ENCODE results near the gene TMPRSS6. TPM values are rescaled to one million over a fixed set of nuclear protein-coding genes. Genes with fewer than 3 reads are reported as not detected.

The TMPRSS6 gene
- total RNA-seq, 1 experiment from 2014 or later, result 0.39 TPM

DNA sequence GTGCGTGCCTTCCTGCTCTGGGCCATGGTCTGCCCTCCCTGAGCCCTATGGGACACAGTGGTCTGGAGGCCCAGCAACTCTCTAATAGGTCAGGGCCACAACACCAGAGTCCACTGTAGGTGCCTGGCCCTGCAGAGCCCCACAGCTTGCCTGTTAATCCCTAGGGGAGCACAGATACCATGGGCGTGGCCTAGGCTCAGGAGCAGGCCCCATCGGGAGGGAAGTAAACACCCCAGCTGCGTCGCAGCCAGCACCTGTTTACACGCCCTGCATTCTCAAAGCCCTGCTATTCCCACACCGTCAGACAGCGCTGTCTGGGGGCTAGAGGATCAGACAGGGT, 55.5 kb downstream of the TMPRSS6 start:
- Histone ChIP-seq H3K4me2 (ENCODE audit: low read length) (no peak overlapping the region), H3K9ac (ENCODE audit: low read length) (no peak overlapping the region), H3K9me2 (ENCODE audit: insufficient read depth) (no peaks in the 10 kb centered on the region), H3K4me1 (ENCODE audit: control insufficient read depth in 1 of 2, insufficient read depth in 2 of 2, low read length in 2 of 2) (peaks cover 5 to 11% of the 10 kb centered on the region in 2 experiments; a peak in 2 of 4 replicates), H3K79me2 (ENCODE audit: insufficient read depth, low read length) (no peaks in the 10 kb centered on the region), H2AFZ (ENCODE audit: low read depth, low read length, poor library complexity, severe bottlenecking) (no peak overlapping the region), H3K4me3 (replicated peaks in 1 of 2; ENCODE audit: low read depth in 1 of 2, low read length in 2 of 2) (no peak overlapping the region), H4K20me1 (ENCODE audit: insufficient read depth) (no peaks in the 10 kb centered on the region), H3K36me3 (ENCODE audit: control insufficient read depth in 1 of 2, insufficient read depth in 2 of 2, low read length in 2 of 2) (peaks cover 0 to 2% of the 10 kb centered on the region in 2 experiments; a peak in 1 of 4 replicates), H3K9me3 (ENCODE audit: control insufficient read depth in 1 of 2, insufficient read depth in 1 of 2, low read depth in 1 of 2, low read length in 2 of 2) (no peaks in the 10 kb centered on the region), H3K27ac (ENCODE audit: low read depth, low read length) (no peak overlapping the region), H3K27me3 (ENCODE audit: insufficient read depth, low read length) (no peaks in the 10 kb centered on the region)
- no peak for TF ChIP-seq EGR1 (IDR thresholded peaks at IDR 0.05; ENCODE audit: low read depth)
- no peak for TF ChIP-seq CEBPB (IDR thresholded peaks at IDR 0.05; ENCODE audit: low read depth)
- no peak for TF ChIP-seq CBX3 (IDR thresholded peaks at IDR 0.05; ENCODE audit: low read depth)
- no peak for TF ChIP-seq SIN3A (IDR thresholded peaks at IDR 0.05; ENCODE audit: low read depth)
- no peak for TF ChIP-seq ZFX (IDR thresholded peaks at IDR 0.05)
- TF ChIP-seq FOSL1 (IDR thresholded peaks at IDR 0.05; ENCODE audit: low read depth), result no peak
- TF ChIP-seq EZH2 (IDR thresholded peaks at IDR 0.05), result no peak
- TF ChIP-seq, protein P1, sequence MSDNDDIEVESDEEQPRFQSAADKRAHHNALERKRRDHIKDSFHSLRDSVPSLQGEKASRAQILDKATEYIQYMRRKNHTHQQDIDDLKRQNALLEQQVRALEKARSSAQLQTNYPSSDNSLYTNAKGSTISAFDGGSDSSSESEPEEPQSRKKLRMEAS (IDR thresholded peaks at IDR 0.05), result no peak
- no peak for TF ChIP-seq YY1 (IDR thresholded peaks at IDR 0.05; ENCODE audit: extremely low read depth, insufficient replicate concordance, low read depth, low read length)
- TF ChIP-seq, protein P2, sequence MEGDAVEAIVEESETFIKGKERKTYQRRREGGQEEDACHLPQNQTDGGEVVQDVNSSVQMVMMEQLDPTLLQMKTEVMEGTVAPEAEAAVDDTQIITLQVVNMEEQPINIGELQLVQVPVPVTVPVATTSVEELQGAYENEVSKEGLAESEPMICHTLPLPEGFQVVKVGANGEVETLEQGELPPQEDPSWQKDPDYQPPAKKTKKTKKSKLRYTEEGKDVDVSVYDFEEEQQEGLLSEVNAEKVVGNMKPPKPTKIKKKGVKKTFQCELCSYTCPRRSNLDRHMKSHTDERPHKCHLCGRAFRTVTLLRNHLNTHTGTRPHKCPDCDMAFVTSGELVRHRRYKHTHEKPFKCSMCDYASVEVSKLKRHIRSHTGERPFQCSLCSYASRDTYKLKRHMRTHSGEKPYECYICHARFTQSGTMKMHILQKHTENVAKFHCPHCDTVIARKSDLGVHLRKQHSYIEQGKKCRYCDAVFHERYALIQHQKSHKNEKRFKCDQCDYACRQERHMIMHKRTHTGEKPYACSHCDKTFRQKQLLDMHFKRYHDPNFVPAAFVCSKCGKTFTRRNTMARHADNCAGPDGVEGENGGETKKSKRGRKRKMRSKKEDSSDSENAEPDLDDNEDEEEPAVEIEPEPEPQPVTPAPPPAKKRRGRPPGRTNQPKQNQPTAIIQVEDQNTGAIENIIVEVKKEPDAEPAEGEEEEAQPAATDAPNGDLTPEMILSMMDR (IDR thresholded peaks at IDR 0.05 in 2 of 3, conservative IDR thresholded peaks at IDR 0.05 in 1 of 3; ENCODE audit: borderline replicate concordance in 1 of 3, insufficient read depth in 1 of 3, low read depth in 2 of 3, low read length in 2 of 3), result no peak
- TF ChIP-seq EZH2phosphoT487 (IDR thresholded peaks at IDR 0.05; ENCODE audit: borderline replicate concordance), result no peak
- TF ChIP-seq JUND (IDR thresholded peaks at IDR 0.05), result no peak
- TF ChIP-seq, protein P3, sequence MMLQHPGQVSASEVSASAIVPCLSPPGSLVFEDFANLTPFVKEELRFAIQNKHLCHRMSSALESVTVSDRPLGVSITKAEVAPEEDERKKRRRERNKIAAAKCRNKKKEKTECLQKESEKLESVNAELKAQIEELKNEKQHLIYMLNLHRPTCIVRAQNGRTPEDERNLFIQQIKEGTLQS (IDR thresholded peaks at IDR 0.05), result no peak
- no peak for TF ChIP-seq ZBTB33 (IDR thresholded peaks at IDR 0.05; ENCODE audit: extremely low read depth, insufficient replicate concordance, low read length)
- TF ChIP-seq REST (IDR thresholded peaks at IDR 0.05; ENCODE audit: low read depth), result no peak
- no peak for TF ChIP-seq SP1 (IDR thresholded peaks at IDR 0.05; ENCODE audit: low read depth)
- TF ChIP-seq ZNF274 (IDR thresholded peaks at IDR 0.05; ENCODE audit: low read depth, low read length), result no peak
- ChIA-PET CTCF (no interaction called here), RAD21 (ENCODE audit: low non-redundant PET in 1 of 2, low total read pairs in 2 of 2, uncharacterized antibody in 2 of 2, unreplicated experiment in 2 of 2) (no interaction called here), POLR2A (no interaction called here)
- ATAC-seq, result no peak
- intact Hi-C loops (cut with micrococcal nuclease), result no loop called here
- DNase-seq (ENCODE audit: low read depth, low spot score), result no peak
- no TSS peak for BruUV-seq (replicated peaks)

All from HCT116 (cell line).